Stimulated activated naive CD4-positive, alpha-beta T cell (primary cell): ENCODE measurements around the gene NT5DC4.
A peak's percentile ranks its signal among the peaks of the same experiment; 100 is the strongest.

Experiments
- DNase-seq, 6 experiments: peaks; one replicate each; lab custom pipeline; 2025; lab: John Stamatoyannopoulos, UW

The NT5DC4 gene

GRCh38 chr2:112723547-112723940, 2.7 kb downstream of the NT5DC4 start:
- no peak for DNase-seq

GRCh38 chr2:112723995-112724394, 3.2 kb downstream of the NT5DC4 start:
- DNase-seq: no peak

- DNase-seq: no peak
These were observed 4.0 kb downstream of the NT5DC4 start for GRCh38 chr2:112724591-112725525.

- DNase-seq: no peak
These were observed 5.0 kb downstream of the NT5DC4 start for GRCh38 chr2:112725545-112726457.

GRCh38 chr2:112726487-112727190, 5.8 kb downstream of the NT5DC4 start:
- peak; percentile 52 to 87 (median 78) for DNase-seq

- DNase-seq: no peak
These were observed 6.6 kb downstream of the NT5DC4 start for GRCh38 chr2:112727276-112728028.

- no peak for DNase-seq
These were observed 7.2 kb downstream of the NT5DC4 start for GRCh38 chr2:112728029-112728362.

GRCh38 chr2:112728378-112729175, 7.8 kb downstream of the NT5DC4 start:
- DNase-seq: no peak

GRCh38 chr2:112730216-112730615, 9.4 kb downstream of the NT5DC4 start:
- DNase-seq: no peak

GRCh38 chr2:112730791-112731190, 10.0 kb downstream of the NT5DC4 start:
- DNase-seq: no peak

GRCh38 chr2:112731479-112731878, 10.7 kb downstream of the NT5DC4 start:
- DNase-seq: no peak

- DNase-seq: no peak
These were observed 12.6 kb downstream of the NT5DC4 start for GRCh38 chr2:112733456-112733855.

- no peak for DNase-seq
These were observed 13.1 kb downstream of the NT5DC4 start for GRCh38 chr2:112733871-112734270.

GRCh38 chr2:112737542-112738232, 16.9 kb downstream of the NT5DC4 start:
- no peak for DNase-seq

- DNase-seq: no peak
These were observed 19.7 kb downstream of the NT5DC4 start for GRCh38 chr2:112740527-112740926.

GRCh38 chr2:112749755-112750559, 29.1 kb downstream of the NT5DC4 start:
- DNase-seq: peak; percentile 36 to 68 (median 60)

- no peak for DNase-seq
These were observed 29.7 kb downstream of the NT5DC4 start for GRCh38 chr2:112750560-112750843.

- DNase-seq: no peak
These were observed 30.8 kb downstream of the NT5DC4 start for GRCh38 chr2:112751451-112752197.

GRCh38 chr2:112752667-112753066, 31.8 kb downstream of the NT5DC4 start:
- DNase-seq: no peak
